B cell (primary cell): ENCODE data around the gene SPOP. TPM values are rescaled to one million over a fixed set of nuclear protein-coding genes. Genes with fewer than 3 reads are reported as not detected.

Experiments
- ATAC-seq: fragments of 200-7000 bp; cut with Tn5 transposase; one replicate; pipeline ENCODE4 v1.10.0; 2021; ENCODE audit warnings: low read depth, mild to moderate bottlenecking, moderate number of reproducible peaks, moderate library complexity
- CTCF ChIA-PET: fragments of 350-600 bp; sonication (Branson Sonifier 250); formaldehyde crosslinking; loops from one replicate; lab custom pipeline; 2021; ENCODE audit warnings: antibody characterized with exemption, inconsistent platforms; lab: Charles Lee
- POLR2A ChIA-PET: fragments of 350-600 bp; sonication (Branson Sonifier 250); formaldehyde crosslinking; loops from one replicate; lab custom pipeline; 2021; ENCODE audit warnings: antibody characterized with exemption; lab: Charles Lee
- DNase-seq: peaks from one replicate; pipeline ENCODE4 v3.0.0; 2013
- H2AFZ ChIP-seq: 2 replicates; pipeline ENCODE4 v1.6.1; 2012; ENCODE audit warnings: mild to moderate bottlenecking, low read depth, low read length; ENCODE audit not compliant: insufficient read depth, poor library complexity, severe bottlenecking
- H3K27ac ChIP-seq, 2 donors: 1 replicate in 1 of 2; 2 replicates in 1 of 2; pipeline ENCODE4 v1.5.1; 2012 to 2013; ENCODE audit warnings: low read length in 2 of 2, mild to moderate bottlenecking in 2 of 2, moderate library complexity in 1 of 2
- H3K27me3 ChIP-seq, 4 experiments: fragments of 200-600 bp in 1 of 4; sonication (generic) in 1 of 4; replicated peaks in 1 of 4; 1 replicate in 2 of 4; 2 replicates in 2 of 4; pipeline versions ENCODE4 v1.6.1 to v1.7.0; 2013 to 2016; ENCODE audit warnings: low read length in 3 of 4, mild to moderate bottlenecking in 2 of 4, mixed read lengths in 1 of 4, moderate library complexity in 1 of 4; ENCODE audit not compliant: insufficient read depth in 4 of 4, control insufficient read depth in 3 of 4; ENCODE audit errors: control extremely low read depth in 1 of 4
- H3K36me3 ChIP-seq, 2 experiments: replicated peaks in 1 of 2; 1 replicate in 1 of 2; 2 replicates in 1 of 2; pipeline versions ENCODE4 v1.6.1 to v1.7.1; 2013; ENCODE audit warnings: low read length in 1 of 2; ENCODE audit not compliant: insufficient read depth in 2 of 2, control insufficient read depth in 1 of 2; ENCODE audit errors: control extremely low read depth in 1 of 2, extremely low read depth in 1 of 2
- H3K4me1 ChIP-seq, 2 donors: fragments of 200-600 bp in 1 of 2; sonication (generic) in 1 of 2; 1 replicate in 1 of 2; 2 replicates in 1 of 2; pipeline versions ENCODE4 v1.5.1 to v1.6.1; 2013 to 2017; ENCODE audit warnings: low read length in 2 of 2; ENCODE audit not compliant: control insufficient read depth in 2 of 2, insufficient read depth in 2 of 2
- H3K4me2 ChIP-seq: replicated peaks from 2 replicates; pipeline ENCODE3; 2012; ENCODE audit warnings: mild to moderate bottlenecking, low read depth, low read length; ENCODE audit not compliant: poor library complexity, severe bottlenecking
- H3K4me3 ChIP-seq, 5 experiments: fragments of 200-600 bp in 1 of 5; sonication (generic) in 1 of 5; 1 replicate in 3 of 5; 2 replicates in 2 of 5; pipeline versions ENCODE4 v1.5.1 to v1.7.0; 2011 to 2016; ENCODE audit warnings: low read length in 4 of 5, mild to moderate bottlenecking in 4 of 5, low read depth in 2 of 5, control low read depth in 1 of 5, moderate library complexity in 1 of 5; ENCODE audit not compliant: insufficient read depth in 1 of 5; ENCODE audit errors: control extremely low read depth in 1 of 5, extremely low read depth in 1 of 5
- H3K79me2 ChIP-seq: fragments of 200-600 bp; sonication (generic); one replicate; pipeline ENCODE4 v1.6.0; 2016; ENCODE audit warnings: low read length; ENCODE audit not compliant: control insufficient read depth, insufficient read depth
- H3K9ac ChIP-seq: fragments of 200-600 bp; sonication (generic); 2 replicates; pipeline ENCODE4 v1.6.1; 2017; ENCODE audit warnings: mild to moderate bottlenecking, low read length, moderate library complexity
- H3K9me3 ChIP-seq, 3 donors: one replicate each; pipeline versions ENCODE4 v1.6.1 to v1.7.1; 2013; ENCODE audit warnings: low read length in 2 of 3; ENCODE audit not compliant: control insufficient read depth in 2 of 3, insufficient read depth in 1 of 3; ENCODE audit errors: control extremely low read depth in 1 of 3
- H4K20me1 ChIP-seq: 2 replicates; pipeline ENCODE4 v1.6.0; 2012; ENCODE audit warnings: mild to moderate bottlenecking, low read length; ENCODE audit not compliant: insufficient read depth, control insufficient read depth, poor library complexity, severe bottlenecking
- H3K27ac Mint-ChIP-seq: one replicate; pipeline ENCODE4 v1.8.0; 2021; ENCODE audit warnings: mixed read lengths
- H3K27me3 Mint-ChIP-seq: one replicate; pipeline ENCODE4 v1.8.0; 2021; ENCODE audit warnings: mixed read lengths
- H3K4me1 Mint-ChIP-seq: one replicate; pipeline ENCODE4 v1.8.0; 2021; ENCODE audit warnings: mixed read lengths
- H3K4me3 Mint-ChIP-seq: one replicate; pipeline ENCODE4 v1.8.0; 2021; ENCODE audit warnings: mixed read lengths
- H3K9me3 Mint-ChIP-seq: one replicate; pipeline ENCODE4 v1.8.0; 2022; ENCODE audit warnings: mixed read lengths; ENCODE audit not compliant: insufficient read depth
- EZH2 ChIP-seq: IDR thresholded peaks from 2 replicates; pipeline ENCODE4 v1.6.1; 2012; ENCODE audit warnings: borderline replicate concordance, low read depth, mild to moderate bottlenecking, moderate library complexity, low read length; ENCODE audit not compliant: insufficient read depth, poor library complexity, severe bottlenecking
- WGBS: methylation state at CpG from one replicate; pipeline ENCODE4 v1.1.5; 2013; ENCODE audit warnings: missing lambda C conversion rate; ENCODE audit not compliant: insufficient coverage; 5-methylcytosine and 5-hydroxymethylcytosine counted together
- intact Hi-C: fragments of 100-400 bp; cut with micrococcal nuclease; formaldehyde crosslinking; loops from one replicate; pipeline ENCODE4 v1.10.0; 2022
- polyA plus RNA-seq: library from polyadenylated mRNA; depleted of rRNA; stranded (reverse); fragments of >200 nt; gene quantifications from 2 replicates; pipeline ENCODE4 v1.2.3, GENCODE V29; 2012
- total RNA-seq, 2 donors: library from RNA; stranded (reverse); fragments of 120-200 nt in 1 of 2; gene quantifications; 1 replicate in 1 of 2; 2 replicates in 1 of 2; pipeline versions ENCODE4 v1.2.3 to v1.2.4, GENCODE V29; 2013 to 2022
- TF ChIP-seq, protein P1 (sequence below): fragments of 200-600 bp; IDR thresholded peaks from one replicate; pipeline ENCODE4 v1.8.0; 2022; ENCODE audit warnings: antibody characterized with exemption, mild to moderate bottlenecking

Gene SPOP
- total and polyA plus RNA-seq, 2 donors (not counting 1 experiment from before 2014, with no cell fraction given): 27.0 to 72.1 TPM

GRCh38 chr17:49579522-49579921, 98.4 kb downstream of the SPOP start:
- peaks cover 0 to 34% (median 19%) of the 10 kb centered on the region in 4 experiments for H3K27me3 ChIP-seq
- H3K9me3 Mint-ChIP-seq: no peaks in the 10 kb centered on the region
- no peak overlapping the region for H3K4me3 Mint-ChIP-seq
- 97% methylated on average over 5 of the region's 5 CpGs for WGBS
- H3K4me1 ChIP-seq: peaks cover 18 to 21% of the 10 kb centered on the region in 2 donors
- ChIA-PET POLR2A (no interaction called here), CTCF (interaction anchor here (0.9 to 2.1 kb wide), 2 partner anchors 10 to 117 kb away, joined by 3 to 9 read pairs; no protein-coding TSS in a partner anchor)
- H3K4me3 ChIP-seq: no peak overlapping the region
- H3K9ac ChIP-seq: no peak overlapping the region
- peaks cover 16% of the 10 kb centered on the region for H3K4me1 Mint-ChIP-seq
- no peak overlapping the region for H2AFZ ChIP-seq
- no peak overlapping the region for H3K4me2 ChIP-seq
- ATAC-seq: no peak
- intact Hi-C loops: no loop called here
- no peak overlapping the region for H3K27ac ChIP-seq
- no peaks in the 10 kb centered on the region for H4K20me1 ChIP-seq
- TF ChIP-seq, protein P1, sequence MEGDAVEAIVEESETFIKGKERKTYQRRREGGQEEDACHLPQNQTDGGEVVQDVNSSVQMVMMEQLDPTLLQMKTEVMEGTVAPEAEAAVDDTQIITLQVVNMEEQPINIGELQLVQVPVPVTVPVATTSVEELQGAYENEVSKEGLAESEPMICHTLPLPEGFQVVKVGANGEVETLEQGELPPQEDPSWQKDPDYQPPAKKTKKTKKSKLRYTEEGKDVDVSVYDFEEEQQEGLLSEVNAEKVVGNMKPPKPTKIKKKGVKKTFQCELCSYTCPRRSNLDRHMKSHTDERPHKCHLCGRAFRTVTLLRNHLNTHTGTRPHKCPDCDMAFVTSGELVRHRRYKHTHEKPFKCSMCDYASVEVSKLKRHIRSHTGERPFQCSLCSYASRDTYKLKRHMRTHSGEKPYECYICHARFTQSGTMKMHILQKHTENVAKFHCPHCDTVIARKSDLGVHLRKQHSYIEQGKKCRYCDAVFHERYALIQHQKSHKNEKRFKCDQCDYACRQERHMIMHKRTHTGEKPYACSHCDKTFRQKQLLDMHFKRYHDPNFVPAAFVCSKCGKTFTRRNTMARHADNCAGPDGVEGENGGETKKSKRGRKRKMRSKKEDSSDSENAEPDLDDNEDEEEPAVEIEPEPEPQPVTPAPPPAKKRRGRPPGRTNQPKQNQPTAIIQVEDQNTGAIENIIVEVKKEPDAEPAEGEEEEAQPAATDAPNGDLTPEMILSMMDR: no peak
- no peak for TF ChIP-seq EZH2
- peaks cover 20% of the 10 kb centered on the region for H3K27me3 Mint-ChIP-seq
- H3K79me2 ChIP-seq: no peaks in the 10 kb centered on the region
- H3K9me3 ChIP-seq: peaks cover 0 to 9% (median 0%) of the 10 kb centered on the region in 3 donors
- no peak overlapping the region for H3K27ac Mint-ChIP-seq
- no peak for DNase-seq
- no peaks in the 10 kb centered on the region for H3K36me3 ChIP-seq

DNA sequence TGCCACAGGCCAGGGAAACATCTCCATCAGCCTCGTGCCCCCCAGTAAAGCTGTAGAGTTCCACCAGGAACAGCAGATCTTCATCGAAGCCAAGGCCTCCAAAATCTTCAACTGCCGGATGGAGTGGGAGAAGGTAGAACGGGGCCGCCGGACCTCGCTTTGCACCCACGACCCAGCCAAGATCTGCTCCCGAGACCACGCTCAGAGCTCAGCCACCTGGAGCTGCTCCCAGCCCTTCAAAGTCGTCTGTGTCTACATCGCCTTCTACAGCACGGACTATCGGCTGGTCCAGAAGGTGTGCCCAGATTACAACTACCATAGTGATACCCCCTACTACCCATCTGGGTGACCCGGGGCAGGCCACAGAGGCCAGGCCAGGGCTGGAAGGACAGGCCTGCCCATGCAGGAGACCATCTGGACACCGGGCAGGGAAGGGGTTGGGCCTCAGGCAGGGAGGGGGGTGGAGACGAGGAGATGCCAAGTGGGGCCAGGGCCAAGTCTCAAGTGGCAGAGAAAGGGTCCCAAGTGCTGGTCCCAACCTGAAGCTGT, 98.9 kb downstream of the SPOP start:
- no peak overlapping the region for H3K27ac Mint-ChIP-seq
- H3K4me1 Mint-ChIP-seq: peaks cover 16% of the 10 kb centered on the region
- Histone ChIP-seq H2AFZ (no peak overlapping the region), H3K4me2 (no peak overlapping the region), H3K9ac (no peak overlapping the region), H3K4me3 (no peak overlapping the region), H3K36me3 (no peaks in the 10 kb centered on the region), H3K4me1 (peaks cover 18 to 21% of the 10 kb centered on the region in 2 donors), H4K20me1 (no peaks in the 10 kb centered on the region), H3K79me2 (no peaks in the 10 kb centered on the region), H3K9me3 (peaks cover 0 to 9% (median 0%) of the 10 kb centered on the region in 3 donors), H3K27me3 (peaks cover 0 to 39% (median 21%) of the 10 kb centered on the region in 4 experiments), H3K27ac (no peak overlapping the region)
- peaks cover 22% of the 10 kb centered on the region for H3K27me3 Mint-ChIP-seq
- CTCF ChIA-PET: interaction anchor here (0.7 kb wide), 1 partner anchor 21 kb away, joined by 3 read pairs; no protein-coding TSS in a partner anchor
- H3K4me3 Mint-ChIP-seq: no peak overlapping the region
- H3K9me3 Mint-ChIP-seq: no peaks in the 10 kb centered on the region
- POLR2A ChIA-PET: no interaction called here
- intact Hi-C loops: no loop called here
- no peak for DNase-seq
- ATAC-seq: no peak
- no peak for TF ChIP-seq EZH2
- TF ChIP-seq, protein P1: no peak
- 96% methylated on average over 16 of the region's 17 CpGs for WGBS
